OCI-LY3 (cell line): Measurements from ENCODE around the gene PLAAT2.

ENCODE experiments used
- CTCF ChIP-seq: fragments of 200-600, 300-600 bp; sonication (generic); IDR thresholded peaks from 2 replicates; pipeline ENCODE4 v1.5.1; 2014; ENCODE audit warnings: antibody characterized with exemption, low read length, low read depth
- EZH2phosphoT487 ChIP-seq: fragments of 200-600 bp; shearing (Covaris generic); IDR thresholded peaks from 2 replicates; pipeline ENCODE4 v1.6.1; 2018; ENCODE audit warnings: antibody characterized with exemption, mixed run types, low read depth

GRCh38 chr11:63553759-63554158, 9.4 kb downstream of the PLAAT2 start:
- no peak for TF ChIP-seq CTCF
- TF ChIP-seq EZH2phosphoT487, result no peak
